Measurements from ENCODE around the gene CNTFR. TPM values are rescaled to one million over a fixed set of nuclear protein-coding genes. Genes with fewer than 3 reads are reported as not detected.

CNTFR gene
- total RNA-seq, 1 experiment from 2014 or later, result 4.5 TPM

DNA sequence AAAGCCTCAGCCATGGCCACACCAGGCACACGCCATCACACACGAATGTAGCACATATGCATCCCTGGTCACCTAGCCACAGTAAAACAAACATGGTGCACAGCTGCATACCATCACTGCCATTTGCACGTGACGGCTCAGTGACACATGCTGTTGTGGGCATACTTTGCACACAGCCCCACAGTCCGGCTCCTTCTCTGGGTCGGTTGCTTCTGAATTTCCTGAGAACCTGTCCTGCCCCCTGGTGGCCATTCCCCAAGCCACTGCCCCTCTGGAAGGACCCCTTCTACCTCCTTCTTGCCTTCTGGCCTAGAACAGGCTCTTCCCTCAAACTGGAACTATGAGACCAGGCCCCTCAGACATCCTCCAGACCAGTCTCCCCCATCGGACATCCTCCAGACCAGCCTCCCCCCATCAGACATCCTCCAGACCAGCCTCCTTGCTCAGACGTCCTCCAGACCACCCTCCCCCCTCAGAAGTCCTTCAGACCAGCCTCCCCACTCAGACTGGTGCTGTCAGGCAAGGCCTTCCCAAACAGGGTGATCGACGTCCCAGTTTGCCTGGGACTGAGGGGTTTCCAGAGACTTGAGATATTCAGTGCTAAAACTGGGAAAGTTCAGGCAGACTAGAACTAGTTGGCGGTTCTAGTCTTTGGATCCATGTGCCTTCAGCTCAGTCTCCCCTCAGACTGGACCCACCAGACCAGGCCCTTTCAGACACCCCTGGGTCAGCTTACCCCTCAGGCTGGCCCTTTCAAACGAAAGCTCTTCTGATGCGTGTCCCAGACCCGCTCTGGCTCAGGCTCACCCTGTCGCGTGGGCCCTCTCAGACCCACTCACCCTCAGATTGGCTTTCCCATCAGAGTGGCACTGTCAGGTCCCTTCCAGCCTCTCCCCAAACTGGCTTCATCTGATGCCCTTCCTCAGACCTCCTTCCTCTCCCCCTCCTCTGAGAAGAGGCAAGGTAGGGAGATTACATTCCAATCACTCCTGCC is 42.4 kb downstream of the CNTFR start:
- DNase-seq (ENCODE audit: low spot score), result peak; percentile 83
- intact Hi-C loops (cut with micrococcal nuclease; ENCODE audit: unreplicated experiment), result loop anchor here (2.0 to 5.0 kb wide), 3 partner anchors 110 to 215 kb away; no protein-coding TSS in a partner anchor
- ChIA-PET CTCF (interaction anchor here (1.1 to 1.4 kb wide), 4 partner anchors 40 to 143 kb away, joined by 3 to 16 read pairs (median 9); no protein-coding TSS in a partner anchor), POLR2A (ENCODE audit: low non-redundant PET) (no interaction called here)
- Histone ChIP-seq H3K27ac (ENCODE audit: low read depth, low read length, poor library complexity, severe bottlenecking) (no peak overlapping the region), H3K27me3 (replicated peaks; ENCODE audit: insufficient read depth, low read depth, low read length, poor library complexity) (no peaks in the 10 kb centered on the region), H3K4me1 (ENCODE audit: insufficient read depth, low read length, poor library complexity, severe bottlenecking) (no peaks in the 10 kb centered on the region), H3K36me3 (ENCODE audit: insufficient read depth, low read length, poor library complexity, severe bottlenecking) (no peaks in the 10 kb centered on the region), H3K4me3 (ENCODE audit: low read depth, low read length, poor library complexity, severe bottlenecking) (no peak overlapping the region), H3K9me3 (ENCODE audit: low read depth, low read length, poor library complexity, severe bottlenecking) (no peaks in the 10 kb centered on the region)
- no TSS peak for BruUV-seq (replicated peaks)
- TF ChIP-seq EZH2 (IDR thresholded peaks at IDR 0.05; ENCODE audit: borderline replicate concordance, low read depth, low read length, poor library complexity, severe bottlenecking), result no peak
- TF ChIP-seq, protein P1, sequence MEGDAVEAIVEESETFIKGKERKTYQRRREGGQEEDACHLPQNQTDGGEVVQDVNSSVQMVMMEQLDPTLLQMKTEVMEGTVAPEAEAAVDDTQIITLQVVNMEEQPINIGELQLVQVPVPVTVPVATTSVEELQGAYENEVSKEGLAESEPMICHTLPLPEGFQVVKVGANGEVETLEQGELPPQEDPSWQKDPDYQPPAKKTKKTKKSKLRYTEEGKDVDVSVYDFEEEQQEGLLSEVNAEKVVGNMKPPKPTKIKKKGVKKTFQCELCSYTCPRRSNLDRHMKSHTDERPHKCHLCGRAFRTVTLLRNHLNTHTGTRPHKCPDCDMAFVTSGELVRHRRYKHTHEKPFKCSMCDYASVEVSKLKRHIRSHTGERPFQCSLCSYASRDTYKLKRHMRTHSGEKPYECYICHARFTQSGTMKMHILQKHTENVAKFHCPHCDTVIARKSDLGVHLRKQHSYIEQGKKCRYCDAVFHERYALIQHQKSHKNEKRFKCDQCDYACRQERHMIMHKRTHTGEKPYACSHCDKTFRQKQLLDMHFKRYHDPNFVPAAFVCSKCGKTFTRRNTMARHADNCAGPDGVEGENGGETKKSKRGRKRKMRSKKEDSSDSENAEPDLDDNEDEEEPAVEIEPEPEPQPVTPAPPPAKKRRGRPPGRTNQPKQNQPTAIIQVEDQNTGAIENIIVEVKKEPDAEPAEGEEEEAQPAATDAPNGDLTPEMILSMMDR (conservative IDR thresholded peaks at IDR 0.05; ENCODE audit: low read depth, low read length), result peak; percentile 78

DNA sequence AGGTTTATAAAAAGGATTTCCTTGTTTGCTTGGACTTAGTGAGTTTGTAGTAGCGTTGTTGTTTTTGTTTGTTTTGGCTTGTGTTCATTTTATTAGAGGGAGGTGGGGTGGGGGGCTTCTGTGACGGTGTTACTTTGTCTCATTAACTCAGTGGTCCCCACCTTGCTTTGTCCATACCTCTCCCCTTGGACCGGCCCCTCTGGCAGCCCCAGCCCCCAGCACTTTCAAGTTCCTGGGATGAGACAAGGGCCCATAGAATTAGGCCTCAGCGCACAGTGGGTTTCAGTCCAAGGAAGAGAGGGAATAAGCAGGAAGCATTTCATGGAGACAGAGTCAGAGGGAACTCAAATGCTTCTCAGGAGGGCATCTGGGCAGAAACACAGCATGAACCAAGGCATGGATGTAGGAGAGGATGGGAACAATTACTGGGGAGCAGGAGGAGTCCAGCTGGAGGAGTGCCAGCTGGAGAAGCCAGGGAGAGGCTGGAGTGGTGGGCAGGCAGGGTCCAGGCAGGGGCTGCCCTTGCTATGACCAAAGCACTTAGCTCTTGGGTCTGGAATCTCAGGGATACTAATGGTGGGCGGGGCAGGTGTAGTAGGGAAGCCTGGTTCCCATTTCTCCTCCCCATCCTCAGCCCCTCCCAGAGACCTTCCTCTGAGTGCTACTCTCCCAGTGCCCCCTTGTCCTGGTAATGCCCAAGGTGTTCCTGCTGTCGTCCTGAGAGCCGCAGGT is 43.3 kb downstream of the CNTFR start:
- H3K27ac ChIP-seq (ENCODE audit: low read depth, low read length, poor library complexity, severe bottlenecking), result no peak overlapping the region
- no peaks in the 10 kb centered on the region for H3K9me3 ChIP-seq (ENCODE audit: low read depth, low read length, poor library complexity, severe bottlenecking)
- TF ChIP-seq, protein P1 (conservative IDR thresholded peaks at IDR 0.05; ENCODE audit: low read depth, low read length), result no peak
- TF ChIP-seq EZH2 (IDR thresholded peaks at IDR 0.05; ENCODE audit: borderline replicate concordance, low read depth, low read length, poor library complexity, severe bottlenecking), result no peak
- POLR2A ChIA-PET (ENCODE audit: low non-redundant PET), result no interaction called here
- H3K27me3 ChIP-seq (replicated peaks; ENCODE audit: insufficient read depth, low read depth, low read length, poor library complexity), result no peaks in the 10 kb centered on the region
- no TSS peak for BruUV-seq (replicated peaks)
- no peak overlapping the region for H3K4me3 ChIP-seq (ENCODE audit: low read depth, low read length, poor library complexity, severe bottlenecking)
- H3K36me3 ChIP-seq (ENCODE audit: insufficient read depth, low read length, poor library complexity, severe bottlenecking), result no peaks in the 10 kb centered on the region
- DNase-seq (ENCODE audit: low spot score), result no peak
- CTCF ChIA-PET, result interaction anchor here (0.9 kb wide), 1 partner anchor 142 kb away, joined by 3 read pairs; no protein-coding TSS in a partner anchor
- H3K4me1 ChIP-seq (ENCODE audit: insufficient read depth, low read length, poor library complexity, severe bottlenecking), result no peaks in the 10 kb centered on the region
- intact Hi-C loops (cut with micrococcal nuclease; ENCODE audit: unreplicated experiment), result loop anchor here (2.0 to 5.0 kb wide), 3 partner anchors 109 to 214 kb away; no protein-coding TSS in a partner anchor

DNA sequence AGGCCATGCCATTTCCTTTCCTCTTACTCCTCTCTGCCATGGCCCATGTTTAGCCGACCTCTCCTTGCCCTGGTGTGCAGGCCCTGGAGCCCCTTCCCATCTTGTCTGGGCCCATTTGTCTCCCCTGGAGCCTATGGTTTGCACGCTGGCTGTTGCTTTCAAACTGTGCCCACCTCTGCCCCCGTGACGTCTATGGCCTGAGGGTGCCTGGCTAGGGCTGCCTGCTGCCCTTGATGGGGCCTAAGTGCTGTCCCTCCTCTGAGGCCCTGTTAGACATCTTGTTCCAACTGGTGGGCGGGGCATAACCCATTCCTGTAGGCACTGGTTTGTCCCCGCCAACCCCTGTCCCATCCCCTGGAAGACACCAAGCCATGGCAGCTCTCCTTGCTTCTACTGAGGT is 44.0 kb downstream of the CNTFR start:
- no TSS peak for BruUV-seq (replicated peaks)
- no peak overlapping the region for H3K27ac ChIP-seq (ENCODE audit: low read depth, low read length, poor library complexity, severe bottlenecking)
- H3K4me1 ChIP-seq (ENCODE audit: insufficient read depth, low read length, poor library complexity, severe bottlenecking), result no peaks in the 10 kb centered on the region
- ChIA-PET CTCF (interaction anchor here (0.9 kb wide), 1 partner anchor 141 kb away, joined by 3 read pairs; no protein-coding TSS in a partner anchor), POLR2A (ENCODE audit: low non-redundant PET) (no interaction called here)
- no peak for DNase-seq (ENCODE audit: low spot score)
- intact Hi-C loops (cut with micrococcal nuclease; ENCODE audit: unreplicated experiment), result loop anchor here (5.0 kb wide), 2 partner anchors 143 to 213 kb away; no protein-coding TSS in a partner anchor
- TF ChIP-seq, protein P1 (conservative IDR thresholded peaks at IDR 0.05; ENCODE audit: low read depth, low read length), result no peak
- TF ChIP-seq EZH2 (IDR thresholded peaks at IDR 0.05; ENCODE audit: borderline replicate concordance, low read depth, low read length, poor library complexity, severe bottlenecking), result no peak
- no peaks in the 10 kb centered on the region for H3K36me3 ChIP-seq (ENCODE audit: insufficient read depth, low read length, poor library complexity, severe bottlenecking)
- no peaks in the 10 kb centered on the region for H3K9me3 ChIP-seq (ENCODE audit: low read depth, low read length, poor library complexity, severe bottlenecking)
- no peak overlapping the region for H3K4me3 ChIP-seq (ENCODE audit: low read depth, low read length, poor library complexity, severe bottlenecking)
- no peaks in the 10 kb centered on the region for H3K27me3 ChIP-seq (replicated peaks; ENCODE audit: insufficient read depth, low read depth, low read length, poor library complexity)

Measured in A673 (cell line).